Sigmoid colon (tissue), 7 donors: Measurements from ENCODE around the gene LTBP3. TPM values are rescaled to one million over a fixed set of nuclear protein-coding genes. Genes with fewer than 3 reads are reported as not detected.

Source experiments
- DNase-seq: peaks from one replicate; pipeline ENCODE4 v3.0.0-alpha.2; 2019
- H3K27ac ChIP-seq, 4 donors: fragments of 200-600 bp; sonication (generic); one replicate each; pipeline ENCODE4 v1.5.1; 2016 to 2019; ENCODE audit warnings: mild to moderate bottlenecking in 1 of 4
- H3K27me3 ChIP-seq, 3 donors: fragments of 200-600 bp; sonication (generic); one replicate each; pipeline ENCODE4 v1.5.1; 2019; ENCODE audit warnings: mild to moderate bottlenecking in 1 of 3
- H3K36me3 ChIP-seq, 4 donors: fragments of 200-600 bp; sonication (generic); one replicate each; pipeline ENCODE4 v1.5.1; 2016 to 2019
- H3K4me1 ChIP-seq, 4 donors: fragments of 200-600 bp; sonication (generic); one replicate each; pipeline ENCODE4 v1.5.1; 2017 to 2019
- H3K4me3 ChIP-seq, 4 donors: fragments of 200-600 bp; sonication (generic); one replicate each; pipeline ENCODE4 v1.5.1; 2017 to 2019; ENCODE audit warnings: mild to moderate bottlenecking in 2 of 4, moderate library complexity in 1 of 4
- H3K9me3 ChIP-seq, 4 donors: fragments of 200-600 bp in 3 of 4; sonication (generic) in 3 of 4; one replicate each; pipeline versions ENCODE4 v1.5.1 to v1.6.1; 2013 to 2019
- EP300 ChIP-seq, 4 donors: sonication (generic); formaldehyde crosslinking; IDR thresholded peaks; one replicate each; pipeline ENCODE4 v1.6.1; 2017; ENCODE audit warnings: antibody characterized with exemption in 4 of 4
- POLR2A ChIP-seq, 2 donors: fragments of 450-650 bp; IDR thresholded peaks; one replicate each; pipeline ENCODE4 v1.6.1; 2016; ENCODE audit warnings: antibody characterized with exemption in 2 of 2, mild to moderate bottlenecking in 2 of 2, moderate library complexity in 2 of 2
- POLR2AphosphoS5 ChIP-seq, 4 donors: sonication (generic); formaldehyde crosslinking; IDR thresholded peaks; one replicate each; pipeline ENCODE4 v1.6.1; 2017; ENCODE audit warnings: antibody characterized with exemption in 4 of 4
- WGBS, 2 donors: extraction: QIAGEN DNeasy Blood & Tissue Kit; methylation state at CpG; one replicate each; pipeline ENCODE4 v1.1.7; 2013; 5-methylcytosine and 5-hydroxymethylcytosine counted together
- intact Hi-C: fragments of 100-400 bp; cut with DNase I; formaldehyde crosslinking; loops from one replicate; pipeline ENCODE4 v1.15.1; 2023
- polyA plus RNA-seq, 3 donors: library from polyadenylated mRNA; stranded (reverse); fragments of 200-250 nt; gene quantifications; one replicate each; pipeline ENCODE4 v1.2.3, GENCODE V29; 2013
- total RNA-seq, 4 donors: library from RNA; depleted of rRNA; stranded (reverse); fragments of >200 nt; gene quantifications; one replicate each; pipeline ENCODE4 v1.1.0, GENCODE V29; 2016
- TF ChIP-seq, protein P1 (sequence below), 4 experiments: fragments of 450-650 bp in 3 of 4; fragments of 200-600 bp in 1 of 4; IDR thresholded peaks; one replicate each; pipeline ENCODE4 v1.5.1; 2016 to 2019; ENCODE audit warnings: antibody characterized with exemption in 4 of 4, mild to moderate bottlenecking in 3 of 4, moderate library complexity in 2 of 4
- donor health status: healthy with polysubstance abuse.
- donor health status: Bipolar disorder and iron deficiency.
- donor health status: healthy.

LTBP3 gene
- total and polyA plus RNA-seq, 7 donors, result 3.9 to 268 (median 79.6) TPM

DNA sequence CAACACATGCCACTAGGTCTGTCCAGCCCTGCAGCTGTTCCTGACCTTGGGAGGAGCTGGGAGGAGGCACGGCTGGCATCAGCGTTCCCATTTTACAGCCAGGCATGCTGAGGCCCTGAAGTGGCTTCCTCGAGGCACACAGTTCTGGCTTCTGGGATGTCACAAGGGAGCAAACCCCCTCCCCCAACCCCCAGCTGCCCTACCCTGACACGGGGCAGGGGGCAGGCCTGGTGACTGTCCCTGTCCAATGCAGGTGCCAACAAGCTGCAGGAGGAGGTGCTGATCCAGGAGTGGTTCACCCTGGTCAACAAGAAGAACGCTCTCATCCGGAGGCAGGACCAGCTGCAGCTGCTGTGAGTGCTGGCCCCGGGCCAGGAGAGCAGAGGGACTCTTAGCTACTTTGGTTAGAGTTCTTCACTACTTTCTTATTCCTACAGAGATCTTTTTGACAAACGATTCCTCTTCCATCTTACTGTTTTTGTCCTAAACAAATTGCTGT lies 32.1 kb upstream of the LTBP3 start:
- TF ChIP-seq EP300 (IDR thresholded peaks at IDR 0.05) (no peak), POLR2AphosphoS5 (IDR thresholded peaks at IDR 0.05) (peak in 1 of 4 donors; percentile 15)
- H3K4me1 ChIP-seq, result peaks cover 0 to 70% (median 61%) of the 10 kb centered on the region in 4 donors
- WGBS, 2 donors, result 56 to 67% methylated on average over 8 of the region's 8 CpGs
- H3K27me3 ChIP-seq, result no peaks in the 10 kb centered on the region
- no peaks in the 10 kb centered on the region for H3K9me3 ChIP-seq
- H3K27ac ChIP-seq, result peak overlapping the region in 3 of 4 donors; percentile 57 to 81 (median 77)
- H3K4me3 ChIP-seq, result no peak overlapping the region
- peak; percentile 84 for DNase-seq
- intact Hi-C loops, result no loop called here
- peaks cover 7 to 59% (median 34%) of the 10 kb centered on the region in 4 donors for H3K36me3 ChIP-seq

DNA sequence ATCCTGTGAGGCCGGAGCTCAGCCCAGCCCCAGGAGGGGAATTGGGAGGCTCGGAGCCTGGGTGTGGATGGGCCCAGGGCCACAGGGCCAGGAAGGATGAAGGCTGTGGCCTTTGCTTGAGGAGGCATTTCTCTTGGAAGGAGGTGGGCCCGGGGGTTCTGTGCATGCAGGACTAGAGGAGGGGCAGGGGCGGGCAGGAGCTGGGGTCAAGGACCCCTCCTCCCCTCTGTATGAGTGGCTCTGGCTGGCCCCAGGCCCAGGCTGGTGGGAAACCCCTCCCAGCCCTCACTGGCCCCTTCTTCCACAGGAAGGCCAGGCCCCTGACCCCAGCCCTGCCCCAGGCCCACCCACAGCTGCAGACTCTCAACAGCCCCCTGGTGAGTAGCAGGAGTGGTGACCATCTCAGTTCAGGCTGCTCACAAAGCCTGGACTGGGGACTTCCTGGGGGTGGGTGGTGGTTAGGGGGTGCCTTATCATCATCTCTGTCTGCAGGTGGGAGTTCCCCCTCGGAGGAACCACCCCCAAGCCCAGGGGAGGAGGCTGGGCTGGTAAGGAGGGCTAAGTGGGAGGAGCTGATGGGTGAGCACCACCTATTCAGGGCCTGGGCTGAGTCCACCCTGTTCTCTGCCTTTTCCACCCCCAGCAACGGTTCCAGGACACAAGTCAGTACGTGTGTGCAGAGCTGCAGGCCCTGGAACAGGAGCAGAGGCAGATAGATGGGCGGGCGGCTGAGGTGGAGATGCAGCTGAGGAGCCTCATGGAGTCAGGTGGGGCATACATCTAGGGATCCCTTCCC lies 31.5 kb upstream of the LTBP3 start:
- Histone ChIP-seq H3K27me3 (no peaks in the 10 kb centered on the region), H3K27ac (peak overlapping the region; percentile 77 to 98 (median 82)), H3K4me3 (no peak overlapping the region), H3K36me3 (peaks cover 10 to 65% (median 37%) of the 10 kb centered on the region in 4 donors), H3K9me3 (no peaks in the 10 kb centered on the region), H3K4me1 (peaks cover 0 to 73% (median 62%) of the 10 kb centered on the region in 4 donors)
- no peak for TF ChIP-seq POLR2A (IDR thresholded peaks at IDR 0.05)
- TF ChIP-seq EP300 (IDR thresholded peaks at IDR 0.05), result no peak
- TF ChIP-seq POLR2AphosphoS5 (IDR thresholded peaks at IDR 0.05), result no peak
- TF ChIP-seq, protein P1, sequence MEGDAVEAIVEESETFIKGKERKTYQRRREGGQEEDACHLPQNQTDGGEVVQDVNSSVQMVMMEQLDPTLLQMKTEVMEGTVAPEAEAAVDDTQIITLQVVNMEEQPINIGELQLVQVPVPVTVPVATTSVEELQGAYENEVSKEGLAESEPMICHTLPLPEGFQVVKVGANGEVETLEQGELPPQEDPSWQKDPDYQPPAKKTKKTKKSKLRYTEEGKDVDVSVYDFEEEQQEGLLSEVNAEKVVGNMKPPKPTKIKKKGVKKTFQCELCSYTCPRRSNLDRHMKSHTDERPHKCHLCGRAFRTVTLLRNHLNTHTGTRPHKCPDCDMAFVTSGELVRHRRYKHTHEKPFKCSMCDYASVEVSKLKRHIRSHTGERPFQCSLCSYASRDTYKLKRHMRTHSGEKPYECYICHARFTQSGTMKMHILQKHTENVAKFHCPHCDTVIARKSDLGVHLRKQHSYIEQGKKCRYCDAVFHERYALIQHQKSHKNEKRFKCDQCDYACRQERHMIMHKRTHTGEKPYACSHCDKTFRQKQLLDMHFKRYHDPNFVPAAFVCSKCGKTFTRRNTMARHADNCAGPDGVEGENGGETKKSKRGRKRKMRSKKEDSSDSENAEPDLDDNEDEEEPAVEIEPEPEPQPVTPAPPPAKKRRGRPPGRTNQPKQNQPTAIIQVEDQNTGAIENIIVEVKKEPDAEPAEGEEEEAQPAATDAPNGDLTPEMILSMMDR (IDR thresholded peaks at IDR 0.05), result no peak
- DNase-seq, result peak; percentile 66
- WGBS, 2 donors, result 76 to 86% methylated on average over 9 of the region's 9 CpGs
- intact Hi-C loops, result no loop called here

DNA sequence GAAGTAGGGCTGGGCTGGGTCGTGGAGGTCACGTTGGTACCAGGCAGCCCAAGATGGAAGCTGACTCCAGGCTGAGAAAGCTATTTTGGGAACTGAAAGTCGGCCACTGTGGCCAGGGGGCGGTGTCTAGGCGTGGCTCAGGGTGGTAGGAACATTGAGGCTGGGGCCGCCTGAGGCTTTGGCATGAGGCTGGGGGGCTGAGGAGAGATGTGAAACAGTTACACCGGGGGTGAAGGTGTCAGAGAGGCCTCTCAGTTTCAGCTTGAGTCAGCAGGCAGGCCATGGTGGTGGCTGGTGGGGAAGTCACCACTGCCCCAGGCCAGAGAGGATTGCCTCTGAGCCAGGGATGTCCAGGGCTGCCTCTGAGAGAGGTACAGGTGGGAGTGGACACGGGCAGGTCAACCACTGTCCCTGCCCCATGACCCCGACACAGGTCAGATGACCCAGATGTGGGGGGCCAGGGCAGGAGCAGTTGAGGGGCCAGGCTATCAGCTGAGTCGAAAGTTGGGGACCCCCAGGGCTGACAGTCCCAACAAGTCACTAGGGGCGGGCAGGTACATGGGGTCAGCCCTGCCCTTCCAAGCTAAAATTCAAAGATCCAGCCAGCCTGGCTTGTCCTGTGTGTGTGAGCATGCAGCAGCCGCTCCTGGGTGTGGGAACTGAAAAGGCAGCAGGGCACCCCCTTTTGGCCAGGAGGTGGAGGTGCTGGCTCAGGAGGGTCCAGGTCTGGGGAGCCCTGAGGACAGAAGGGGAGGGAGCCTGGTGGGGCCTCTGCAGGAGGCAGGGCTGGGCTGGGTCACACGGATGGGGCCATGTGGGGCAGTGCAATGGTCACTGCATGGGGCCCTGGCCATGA lies 30.3 kb upstream of the LTBP3 start:
- intact Hi-C loops, result no loop called here
- TF ChIP-seq EP300 (IDR thresholded peaks at IDR 0.05) (no peak), POLR2AphosphoS5 (IDR thresholded peaks at IDR 0.05) (no peak), POLR2A (IDR thresholded peaks at IDR 0.05) (no peak)
- TF ChIP-seq, protein P1 (IDR thresholded peaks at IDR 0.05), result peak; percentile 21 to 49 (median 40)
- Histone ChIP-seq H3K27me3 (no peaks in the 10 kb centered on the region), H3K4me3 (no peak overlapping the region), H3K9me3 (no peaks in the 10 kb centered on the region), H3K27ac (peak overlapping the region; percentile 77 to 98 (median 82)), H3K4me1 (peaks cover 0 to 77% (median 64%) of the 10 kb centered on the region in 4 donors), H3K36me3 (peaks cover 15 to 77% (median 45%) of the 10 kb centered on the region in 4 donors)
- 44 to 48% methylated on average over 13 of the region's 13 CpGs for WGBS, 2 donors
- DNase-seq, result peak; percentile 86

DNA sequence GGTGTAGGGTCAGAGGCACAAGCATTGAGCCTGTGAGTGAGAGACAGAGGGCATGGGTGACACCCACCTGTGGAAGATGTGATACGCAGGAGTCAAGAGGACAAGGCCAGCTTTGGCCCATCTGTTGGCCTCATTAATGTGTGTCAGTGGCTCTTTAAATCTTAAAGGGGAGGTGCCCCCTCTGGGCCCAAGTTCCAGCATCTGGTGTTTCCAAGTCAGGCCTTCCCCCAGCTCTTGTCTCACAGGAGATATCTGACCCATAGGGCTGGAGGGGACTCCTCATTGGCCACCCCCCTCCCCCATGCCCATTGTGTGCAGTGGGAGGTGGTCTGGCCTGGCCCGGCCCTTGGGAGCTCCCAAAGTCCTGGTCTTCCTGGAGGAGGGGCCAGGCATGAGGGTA lies 28.5 kb upstream of the LTBP3 start:
- TF ChIP-seq POLR2AphosphoS5 (IDR thresholded peaks at IDR 0.05), result peak in 1 of 4 donors; percentile 24
- TF ChIP-seq, protein P1 (IDR thresholded peaks at IDR 0.05), result no peak
- no peak for TF ChIP-seq POLR2A (IDR thresholded peaks at IDR 0.05)
- no peak for TF ChIP-seq EP300 (IDR thresholded peaks at IDR 0.05)
- Histone ChIP-seq H3K4me1 (peaks cover 0 to 68% (median 56%) of the 10 kb centered on the region in 4 donors), H3K4me3 (no peak overlapping the region), H3K36me3 (peaks cover 22 to 78% (median 43%) of the 10 kb centered on the region in 4 donors), H3K9me3 (no peaks in the 10 kb centered on the region), H3K27ac (peak overlapping the region; percentile 77 to 98 (median 82)), H3K27me3 (no peaks in the 10 kb centered on the region)
- no peak for DNase-seq
- 82 to 88% methylated on average over 2 of the region's 2 CpGs for WGBS, 2 donors
- intact Hi-C loops, result no loop called here
